Left lung (tissue), 10 donors: ENCODE results near the gene HDAC4. TPM values are rescaled to one million over a fixed set of nuclear protein-coding genes. Genes with fewer than 3 reads are reported as not detected.

Experiments
- ATAC-seq: fragments of 200-7000 bp; cut with Tn5 transposase; one replicate; pipeline ENCODE4 v1.9.1; 2020; ENCODE audit warnings: moderate library complexity
- DNase-seq, 4 donors: peaks; one replicate each; pipeline ENCODE4 v3.0.0-alpha.2; 2013 to 2020
- H3K27ac ChIP-seq, 2 donors: fragments of 200-600 bp; sonication (generic) in 1 of 2; one replicate each; pipeline versions ENCODE4 v1.5.0 to v1.8.0; 2020 to 2021
- H3K27me3 ChIP-seq, 2 donors: fragments of 200-600 bp; sonication (generic) in 1 of 2; one replicate each; pipeline versions ENCODE4 v1.5.0 to v1.8.0; 2020 to 2021
- H3K36me3 ChIP-seq, 2 donors: fragments of 200-600 bp; sonication (generic) in 1 of 2; one replicate each; pipeline versions ENCODE4 v1.5.0 to v1.8.0; 2020 to 2021
- H3K4me1 ChIP-seq, 2 donors: fragments of 200-600 bp; one replicate each; pipeline ENCODE4 v1.8.0; 2021
- H3K4me3 ChIP-seq, 2 donors: fragments of 200-600 bp; sonication (generic) in 1 of 2; one replicate each; pipeline versions ENCODE4 v1.5.0 to v1.8.0; 2020 to 2021; ENCODE audit warnings: mild to moderate bottlenecking in 1 of 2
- H3K9me3 ChIP-seq, 2 donors: fragments of 200-600 bp; sonication (generic) in 1 of 2; one replicate each; pipeline versions ENCODE4 v1.5.0 to v1.8.0; 2020 to 2021
- intact Hi-C, 2 donors: fragments of 100-400 bp; cut with DNase I; formaldehyde crosslinking; loops; one replicate each; pipeline versions ENCODE4 v1.11.2 to v1.14.2; 2022
- polyA plus RNA-seq, 6 donors: library from polyadenylated mRNA; unstranded; fragments of 120-200 nt; gene quantifications; one replicate each; pipeline ENCODE4 v1.2.1, GENCODE V29; 2013; ENCODE audit not compliant: insufficient read length in 6 of 6
- total RNA-seq, 2 donors: library from RNA; stranded (reverse); fragmentation: NEBNext Ultra II Directional; extraction: Animal tissue kit (Norgen Biotek cat#: 25700); gene quantifications; one replicate each; pipeline ENCODE4 v1.2.1, GENCODE V29; 2021
- TF ChIP-seq, protein P1 (sequence below), 2 donors: fragments of 200-600 bp; sonication (generic) in 1 of 2; IDR thresholded peaks; one replicate each; pipeline versions ENCODE4 v1.5.0 to v1.8.0; 2021; ENCODE audit warnings: antibody characterized with exemption in 2 of 2
- donor health status: DM: no; HTN: yes; CAD: no.
- donor health status: DM: no; HTN: no; CAD: no.

Gene HDAC4
- total and polyA plus RNA-seq, 8 donors, result 9.9 to 36.8 (median 12.8) TPM

DNA sequence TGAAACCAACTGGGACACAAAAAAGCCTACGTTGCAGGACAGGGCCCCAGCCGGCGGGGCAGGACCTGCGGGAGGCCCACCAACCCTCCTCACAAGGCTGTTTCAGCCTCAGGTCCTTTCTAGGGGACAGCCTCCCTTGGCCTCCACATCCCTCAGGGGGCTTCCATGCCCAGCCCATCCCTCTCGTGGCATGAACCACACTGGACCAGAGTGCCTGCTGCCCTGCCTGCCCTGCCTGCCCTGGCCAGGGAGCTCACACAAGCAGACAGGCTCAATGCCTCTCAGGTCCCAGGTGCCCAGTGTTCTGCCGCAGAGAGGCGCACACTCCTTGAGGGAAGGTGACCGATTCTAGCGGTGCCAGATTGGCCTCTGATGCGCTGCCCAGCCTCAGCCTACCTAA is 57.4 kb downstream of the HDAC4 start:
- no peak overlapping the region for H3K27ac ChIP-seq
- ATAC-seq (no peak), DNase-seq (no peak)
- TF ChIP-seq, protein P1, sequence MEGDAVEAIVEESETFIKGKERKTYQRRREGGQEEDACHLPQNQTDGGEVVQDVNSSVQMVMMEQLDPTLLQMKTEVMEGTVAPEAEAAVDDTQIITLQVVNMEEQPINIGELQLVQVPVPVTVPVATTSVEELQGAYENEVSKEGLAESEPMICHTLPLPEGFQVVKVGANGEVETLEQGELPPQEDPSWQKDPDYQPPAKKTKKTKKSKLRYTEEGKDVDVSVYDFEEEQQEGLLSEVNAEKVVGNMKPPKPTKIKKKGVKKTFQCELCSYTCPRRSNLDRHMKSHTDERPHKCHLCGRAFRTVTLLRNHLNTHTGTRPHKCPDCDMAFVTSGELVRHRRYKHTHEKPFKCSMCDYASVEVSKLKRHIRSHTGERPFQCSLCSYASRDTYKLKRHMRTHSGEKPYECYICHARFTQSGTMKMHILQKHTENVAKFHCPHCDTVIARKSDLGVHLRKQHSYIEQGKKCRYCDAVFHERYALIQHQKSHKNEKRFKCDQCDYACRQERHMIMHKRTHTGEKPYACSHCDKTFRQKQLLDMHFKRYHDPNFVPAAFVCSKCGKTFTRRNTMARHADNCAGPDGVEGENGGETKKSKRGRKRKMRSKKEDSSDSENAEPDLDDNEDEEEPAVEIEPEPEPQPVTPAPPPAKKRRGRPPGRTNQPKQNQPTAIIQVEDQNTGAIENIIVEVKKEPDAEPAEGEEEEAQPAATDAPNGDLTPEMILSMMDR (IDR thresholded peaks at IDR 0.05), result no peak
- intact Hi-C loops, result no loop called here
- H3K4me3 ChIP-seq, result no peak overlapping the region
- no peaks in the 10 kb centered on the region for H3K9me3 ChIP-seq
- H3K4me1 ChIP-seq, result peaks cover 0 to 14% of the 10 kb centered on the region in 2 donors
- no peaks in the 10 kb centered on the region for H3K27me3 ChIP-seq
- H3K36me3 ChIP-seq, result peaks cover 0 to 3% of the 10 kb centered on the region in 2 donors

DNA sequence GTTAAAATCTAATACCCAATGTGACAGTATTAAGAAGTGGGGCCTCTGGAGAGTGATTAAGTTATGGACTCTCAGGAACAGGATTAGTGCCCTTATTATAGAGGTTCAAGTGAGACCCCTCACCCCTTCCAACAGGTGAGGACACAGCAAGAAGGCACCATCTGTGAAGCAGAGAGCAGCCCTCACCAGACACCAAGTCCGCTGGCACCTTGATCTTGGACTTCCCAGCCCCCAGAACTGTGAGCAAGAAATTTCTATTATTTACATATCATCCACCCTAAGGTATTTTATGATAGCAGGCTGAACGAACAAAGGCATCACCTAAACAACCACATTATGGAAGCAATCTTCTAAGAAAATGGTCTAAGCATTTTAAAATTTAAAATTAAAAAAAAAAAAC is 59.0 kb downstream of the HDAC4 start:
- TF ChIP-seq, protein P1 (IDR thresholded peaks at IDR 0.05), result no peak
- ATAC-seq (no peak), DNase-seq (no peak)
- no peaks in the 10 kb centered on the region for H3K9me3 ChIP-seq
- intact Hi-C loops, result no loop called here
- no peaks in the 10 kb centered on the region for H3K36me3 ChIP-seq
- H3K27ac ChIP-seq, result no peak overlapping the region
- H3K4me1 ChIP-seq, result peaks cover 0 to 14% of the 10 kb centered on the region in 2 donors
- H3K4me3 ChIP-seq, result no peak overlapping the region
- H3K27me3 ChIP-seq, result no peaks in the 10 kb centered on the region

DNA sequence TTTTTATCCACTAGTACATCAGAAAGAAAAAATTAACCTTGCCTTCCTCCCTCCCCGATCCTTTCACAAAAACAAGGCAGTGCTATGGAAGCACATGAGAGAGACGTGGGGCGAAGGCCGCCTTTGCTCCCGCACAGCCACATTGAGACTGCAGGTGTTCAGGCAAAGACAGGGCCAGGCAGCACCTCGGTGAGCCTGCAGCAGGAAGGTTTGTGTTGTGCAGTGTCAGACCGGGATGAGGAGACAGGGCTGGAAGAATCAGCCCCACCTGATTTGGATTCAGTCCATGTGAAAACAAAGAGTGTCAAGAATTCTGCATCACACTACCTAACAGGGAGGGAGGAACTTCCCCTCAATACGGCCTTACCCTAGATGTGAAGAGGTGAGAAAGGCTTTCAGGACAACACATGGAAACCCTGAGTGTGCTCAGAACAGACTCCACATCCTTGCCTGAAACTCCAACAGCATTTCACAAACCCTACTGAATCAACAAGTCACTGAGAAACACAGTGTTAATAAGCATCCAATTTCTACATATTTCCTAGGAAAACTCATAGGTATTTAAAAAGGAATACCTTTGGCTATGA is 59.6 kb downstream of the HDAC4 start:
- intact Hi-C loops, result no loop called here
- no peaks in the 10 kb centered on the region for H3K36me3 ChIP-seq
- TF ChIP-seq, protein P1 (IDR thresholded peaks at IDR 0.05), result no peak
- ATAC-seq, result no peak
- no peaks in the 10 kb centered on the region for H3K27me3 ChIP-seq
- no peak overlapping the region for H3K4me3 ChIP-seq
- H3K27ac ChIP-seq, result no peak overlapping the region
- DNase-seq, result no peak
- H3K9me3 ChIP-seq, result no peaks in the 10 kb centered on the region
- peaks cover 0 to 14% of the 10 kb centered on the region in 2 donors for H3K4me1 ChIP-seq

DNA sequence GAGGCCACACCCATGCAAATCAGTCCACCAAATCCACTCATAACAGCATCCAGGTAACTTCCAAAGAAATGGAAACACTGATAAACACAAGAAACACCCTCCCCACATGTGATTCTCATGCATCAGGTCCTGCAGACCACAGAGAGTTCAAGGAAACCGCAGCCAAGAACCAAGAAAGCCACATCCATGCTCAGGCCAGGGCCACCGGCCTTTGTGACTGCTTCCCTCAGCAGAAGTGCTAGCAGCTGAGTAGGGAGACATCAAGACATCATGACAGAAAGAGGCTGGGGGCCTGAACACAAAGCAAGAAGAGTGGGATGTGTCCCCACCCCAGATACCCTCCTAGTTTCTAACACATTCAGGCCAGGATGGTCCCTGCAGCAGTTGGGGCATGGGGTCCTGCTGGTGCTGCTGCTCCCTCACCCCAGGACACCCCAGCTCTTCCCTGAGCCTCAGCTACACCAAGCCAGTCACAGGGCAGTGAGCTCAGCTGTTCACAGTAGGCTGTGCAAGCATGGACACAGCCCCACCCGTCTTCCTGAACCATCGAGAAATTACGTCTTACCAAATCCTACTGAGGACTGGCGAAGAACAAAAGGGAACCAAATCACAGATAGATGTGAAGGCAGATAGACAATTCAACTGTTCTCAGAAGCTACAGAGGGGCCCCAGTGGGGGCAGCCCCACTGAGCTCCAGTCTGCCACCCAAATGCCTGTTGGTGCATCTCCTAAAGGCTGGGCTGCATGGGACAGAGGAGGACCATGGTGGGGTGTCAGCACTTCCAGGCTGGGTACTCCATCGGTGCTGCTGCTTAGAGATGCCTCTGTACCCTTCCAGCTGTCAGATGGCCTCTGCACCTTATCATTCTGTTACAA is 60.9 kb downstream of the HDAC4 start:
- no peak overlapping the region for H3K4me3 ChIP-seq
- TF ChIP-seq, protein P1 (IDR thresholded peaks at IDR 0.05), result no peak
- H3K36me3 ChIP-seq, result no peaks in the 10 kb centered on the region
- H3K4me1 ChIP-seq, result peaks cover 0 to 14% of the 10 kb centered on the region in 2 donors
- intact Hi-C loops, result no loop called here
- DNase-seq, result no peak
- H3K27ac ChIP-seq, result no peak overlapping the region
- H3K9me3 ChIP-seq, result no peaks in the 10 kb centered on the region
- H3K27me3 ChIP-seq, result no peaks in the 10 kb centered on the region
- peak; percentile 63 for ATAC-seq

DNA sequence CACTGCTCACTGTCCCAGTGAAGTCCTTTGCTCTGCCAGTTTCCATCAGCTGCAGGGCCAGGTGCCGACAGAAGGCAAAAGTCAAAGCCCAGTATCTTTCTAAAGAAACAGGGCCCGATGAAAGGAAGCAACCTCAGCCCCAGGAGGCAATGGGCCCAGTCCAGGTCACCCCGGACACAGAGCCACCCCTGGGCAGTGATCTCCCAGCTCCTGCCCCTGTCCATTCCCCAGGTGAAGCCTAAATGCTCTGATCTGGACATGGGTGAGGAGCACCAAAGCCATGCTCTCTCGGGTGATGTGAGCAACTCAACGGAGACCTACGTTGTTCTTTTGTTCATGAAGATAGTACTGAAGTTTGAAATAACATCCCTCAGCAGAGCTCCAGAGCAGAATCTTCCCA is 61.6 kb downstream of the HDAC4 start:
- no peak for DNase-seq
- no peaks in the 10 kb centered on the region for H3K9me3 ChIP-seq
- H3K27me3 ChIP-seq, result no peaks in the 10 kb centered on the region
- TF ChIP-seq, protein P1 (IDR thresholded peaks at IDR 0.05), result no peak
- no peak overlapping the region for H3K27ac ChIP-seq
- no peaks in the 10 kb centered on the region for H3K36me3 ChIP-seq
- peaks cover 0 to 14% of the 10 kb centered on the region in 2 donors for H3K4me1 ChIP-seq
- ATAC-seq, result no peak
- intact Hi-C loops, result no loop called here
- no peak overlapping the region for H3K4me3 ChIP-seq
